CD8-positive, alpha-beta memory T cell (primary cell): ENCODE results near the gene ANKRD44. TPM values are rescaled to one million over a fixed set of nuclear protein-coding genes. Genes with fewer than 3 reads are reported as not detected.
A peak's percentile ranks its signal among the peaks of the same experiment; 100 is the strongest.

Experiments used
- CTCF ChIA-PET: fragments of 350-600 bp; sonication (Branson Sonifier 250); formaldehyde crosslinking; loops from one replicate; lab custom pipeline; 2021; ENCODE audit warnings: antibody characterized with exemption; lab: Charles Lee
- POLR2A ChIA-PET: fragments of 350-600 bp; sonication (Branson Sonifier 250); formaldehyde crosslinking; loops from one replicate; lab custom pipeline; 2021; ENCODE audit warnings: antibody characterized with exemption; lab: Charles Lee
- DNase-seq, 5 donors: peaks; one replicate each; pipeline versions ENCODE4 v3.0.0 to v3.0.0-alpha.2; 2020 to 2022; ENCODE audit warnings: mixed read lengths in 1 of 5
- H3K27ac ChIP-seq: one replicate; pipeline ENCODE4 v1.7.0; 2013; ENCODE audit warnings: low read depth, mild to moderate bottlenecking, low read length, moderate library complexity
- H3K27me3 ChIP-seq: 2 replicates; pipeline ENCODE4 v1.7.0; 2013; ENCODE audit warnings: low read length, mild to moderate bottlenecking; ENCODE audit not compliant: insufficient read depth, poor library complexity, severe bottlenecking
- H3K36me3 ChIP-seq: 2 replicates; pipeline ENCODE4 v1.7.0; 2013; ENCODE audit warnings: mild to moderate bottlenecking, low read length, moderate library complexity; ENCODE audit not compliant: insufficient read depth
- H3K4me1 ChIP-seq: 2 replicates; pipeline ENCODE4 v1.7.0; 2013; ENCODE audit warnings: mild to moderate bottlenecking, low read length, moderate library complexity; ENCODE audit not compliant: insufficient read depth
- H3K4me3 ChIP-seq: 2 replicates; pipeline ENCODE4 v1.7.0; 2013; ENCODE audit warnings: mild to moderate bottlenecking, low read length
- H3K9me3 ChIP-seq: 2 replicates; pipeline ENCODE4 v1.7.0; 2013; ENCODE audit warnings: mild to moderate bottlenecking, low read length
- H3K27ac Mint-ChIP-seq, 8 donors: one replicate each; pipeline ENCODE4 v1.8.0; 2020 to 2021; ENCODE audit warnings: mixed read lengths in 8 of 8, mild to moderate bottlenecking in 6 of 8, inconsistent platforms in 3 of 8, moderate library complexity in 3 of 8
- H3K27me3 Mint-ChIP-seq, 2 donors: one replicate each; pipeline ENCODE4 v1.8.0; 2020 to 2021; ENCODE audit warnings: mixed read lengths in 2 of 2, mild to moderate bottlenecking in 1 of 2, moderate library complexity in 1 of 2
- H3K36me3 Mint-ChIP-seq, 3 donors: one replicate each; pipeline ENCODE4 v1.8.0; 2020 to 2021; ENCODE audit warnings: mixed read lengths in 3 of 3, inconsistent platforms in 1 of 3, mild to moderate bottlenecking in 1 of 3
- H3K4me1 Mint-ChIP-seq, 3 donors: one replicate each; pipeline ENCODE4 v1.8.0; 2020 to 2021; ENCODE audit warnings: mixed read lengths in 3 of 3, inconsistent platforms in 1 of 3, mild to moderate bottlenecking in 1 of 3
- H3K4me3 Mint-ChIP-seq, 7 donors: one replicate each; pipeline ENCODE4 v1.8.0; 2020 to 2021; ENCODE audit warnings: mixed read lengths in 7 of 7, mild to moderate bottlenecking in 6 of 7, moderate library complexity in 4 of 7, inconsistent platforms in 2 of 7
- H3K9me3 Mint-ChIP-seq, 5 donors: one replicate each; pipeline ENCODE4 v1.8.0; 2020 to 2022; ENCODE audit warnings: mixed read lengths in 5 of 5, mild to moderate bottlenecking in 3 of 5, moderate library complexity in 2 of 5, inconsistent platforms in 1 of 5
- polyA plus RNA-seq: library from polyadenylated mRNA; unstranded; fragments of 300-500 nt; fragmentation: Illumina TruSeq; gene quantifications from one replicate; pipeline ENCODE4 v1.2.3, GENCODE V29; 2021
- total RNA-seq, 2 experiments: library from RNA; stranded (reverse); gene quantifications; one replicate each; pipeline ENCODE4 v1.2.3, GENCODE V29; 2021

The ANKRD44 gene
- total and polyA plus RNA-seq, 3 experiments from 2014 or later, result 90.1 to 150 (median 142) TPM

DNA sequence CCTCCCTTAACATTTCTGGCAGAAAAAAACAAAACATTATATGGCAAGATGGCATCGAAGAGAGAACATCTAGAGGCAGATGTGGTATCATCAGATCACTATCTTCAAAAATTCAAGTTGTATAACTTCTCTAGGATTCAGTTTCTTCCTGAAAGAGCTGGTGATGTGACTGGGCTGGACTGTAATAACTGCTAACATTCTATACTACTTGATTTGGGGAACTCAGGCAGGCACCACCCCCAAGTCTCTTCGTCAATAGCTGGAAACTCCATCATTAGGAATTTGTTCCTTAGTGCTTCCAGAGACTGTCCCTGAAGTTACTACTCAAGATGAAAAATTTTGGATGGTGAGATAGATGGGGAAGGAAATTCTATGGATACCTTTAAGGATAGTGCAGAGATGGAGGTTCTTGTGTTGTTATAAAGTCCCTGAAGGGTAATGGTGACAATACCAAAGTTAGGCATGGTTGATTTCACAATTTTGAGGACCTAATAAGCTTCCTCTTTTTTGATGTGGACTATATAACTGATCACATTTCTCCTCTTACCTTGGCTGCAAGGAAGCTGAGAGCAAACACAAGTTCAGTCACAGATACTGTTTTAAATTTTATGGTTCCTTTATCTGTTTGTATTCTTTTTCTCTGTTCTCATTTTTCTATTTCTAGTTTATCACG lies 324.9 kb downstream of the ANKRD44 start:
- H3K4me1 Mint-ChIP-seq, result peaks cover 25 to 28% (median 25%) of the 10 kb centered on the region in 3 donors
- peaks cover 10 to 45% (median 28%) of the 10 kb centered on the region in 3 donors for H3K36me3 Mint-ChIP-seq
- no peak overlapping the region for H3K27ac ChIP-seq
- H3K27ac Mint-ChIP-seq, result peak overlapping the region in 2 of 8 donors; percentile 19 to 73
- H3K27me3 Mint-ChIP-seq, result no peaks in the 10 kb centered on the region
- no peak overlapping the region for H3K4me3 Mint-ChIP-seq
- H3K27me3 ChIP-seq, result no peaks in the 10 kb centered on the region
- no peaks in the 10 kb centered on the region for H3K9me3 Mint-ChIP-seq
- ChIA-PET POLR2A (no interaction called here), CTCF (no interaction called here)
- peaks cover 6% of the 10 kb centered on the region for H3K36me3 ChIP-seq
- peaks cover 5% of the 10 kb centered on the region for H3K4me1 ChIP-seq
- H3K4me3 ChIP-seq, result no peak overlapping the region
- H3K9me3 ChIP-seq, result no peaks in the 10 kb centered on the region
- no peak for DNase-seq

- H3K27ac ChIP-seq, result no peak overlapping the region
- Mint-ChIP-seq H3K9me3 (no peaks in the 10 kb centered on the region), H3K36me3 (peaks cover 7 to 38% (median 21%) of the 10 kb centered on the region in 3 donors), H3K27me3 (no peaks in the 10 kb centered on the region), H3K4me1 (peaks cover 18 to 21% (median 18%) of the 10 kb centered on the region in 3 donors), H3K27ac (peak overlapping the region in 2 of 8 donors; percentile 31 to 61), H3K4me3 (no peak overlapping the region)
- DNase-seq, result no peak
- peaks cover 5% of the 10 kb centered on the region for H3K4me1 ChIP-seq
- POLR2A ChIA-PET, result no interaction called here
- H3K9me3 ChIP-seq, result no peaks in the 10 kb centered on the region
- CTCF ChIA-PET, result no interaction called here
- no peak overlapping the region for H3K4me3 ChIP-seq
- H3K36me3 ChIP-seq, result peaks cover 1% of the 10 kb centered on the region
- H3K27me3 ChIP-seq, result no peaks in the 10 kb centered on the region
Observed at GRCh38 chr2:196984903-196985302, 325.7 kb downstream of the ANKRD44 start.

DNA sequence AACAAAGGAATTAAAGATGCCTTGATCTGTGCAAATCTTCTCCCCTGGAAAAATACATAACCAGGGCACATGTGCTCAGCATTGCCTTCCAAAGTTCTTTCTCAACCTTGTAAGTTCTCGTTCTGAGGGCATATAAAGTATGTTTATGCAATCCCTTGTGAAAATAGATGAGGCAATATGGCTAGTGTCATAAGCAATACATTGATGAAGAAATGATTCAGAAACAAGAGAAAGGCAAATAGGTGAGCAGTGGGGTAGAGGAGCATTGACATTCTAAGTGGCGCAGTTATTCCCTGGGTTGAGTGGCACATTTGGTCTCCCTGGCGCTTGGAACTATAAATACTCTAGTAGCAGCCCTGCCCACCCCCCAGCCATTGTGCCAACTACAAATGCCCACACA lies 326.6 kb downstream of the ANKRD44 start:
- Histone ChIP-seq H3K27me3 (no peaks in the 10 kb centered on the region), H3K27ac (no peak overlapping the region), H3K36me3 (no peaks in the 10 kb centered on the region), H3K9me3 (no peaks in the 10 kb centered on the region), H3K4me1 (peaks cover 5% of the 10 kb centered on the region), H3K4me3 (no peak overlapping the region)
- POLR2A ChIA-PET, result no interaction called here
- no peak for DNase-seq
- peak overlapping the region in 2 of 8 donors; percentile 31 to 47 for H3K27ac Mint-ChIP-seq
- CTCF ChIA-PET, result no interaction called here
- H3K4me3 Mint-ChIP-seq, result no peak overlapping the region
- peaks cover 12 to 15% (median 14%) of the 10 kb centered on the region in 3 donors for H3K4me1 Mint-ChIP-seq
- H3K9me3 Mint-ChIP-seq, result no peaks in the 10 kb centered on the region
- no peaks in the 10 kb centered on the region for H3K27me3 Mint-ChIP-seq
- H3K36me3 Mint-ChIP-seq, result peaks cover 7 to 31% (median 21%) of the 10 kb centered on the region in 3 donors

GRCh38 chr2:196980473-196980872 lies 330.1 kb downstream of the ANKRD44 start:
- H3K27ac Mint-ChIP-seq, result no peak overlapping the region
- H3K4me3 Mint-ChIP-seq, result no peak overlapping the region
- peaks cover 0 to 4% (median 0%) of the 10 kb centered on the region in 3 donors for H3K4me1 Mint-ChIP-seq
- Histone ChIP-seq H3K27me3 (no peaks in the 10 kb centered on the region), H3K36me3 (no peaks in the 10 kb centered on the region), H3K4me1 (no peaks in the 10 kb centered on the region), H3K4me3 (no peak overlapping the region), H3K9me3 (no peaks in the 10 kb centered on the region), H3K27ac (no peak overlapping the region)
- peaks cover 3 to 5% (median 4%) of the 10 kb centered on the region in 3 donors for H3K36me3 Mint-ChIP-seq
- peaks cover 0 to 7% (median 0%) of the 10 kb centered on the region in 5 donors for H3K9me3 Mint-ChIP-seq
- ChIA-PET CTCF (interaction anchor here (0.8 to 1.0 kb wide), 2 partner anchors 9 kb away, joined by 3 read pairs; no protein-coding TSS in a partner anchor), POLR2A (interaction anchor here (0.6 kb wide), 1 partner anchor 457 kb away, joined by 4 read pairs; no protein-coding TSS in a partner anchor)
- no peak for DNase-seq
- no peaks in the 10 kb centered on the region for H3K27me3 Mint-ChIP-seq

- H3K36me3 ChIP-seq, result no peaks in the 10 kb centered on the region
- Mint-ChIP-seq H3K9me3 (peaks cover 0 to 7% (median 0%) of the 10 kb centered on the region in 5 donors), H3K27ac (peak overlapping the region in 1 of 8 donors; percentile 44), H3K4me1 (peaks cover 0 to 4% (median 0%) of the 10 kb centered on the region in 3 donors), H3K4me3 (no peak overlapping the region), H3K36me3 (peaks cover 0 to 3% (median 0%) of the 10 kb centered on the region in 3 donors), H3K27me3 (no peaks in the 10 kb centered on the region)
- ChIA-PET POLR2A (interaction anchor here (0.6 kb wide), 1 partner anchor 457 kb away, joined by 4 read pairs; no protein-coding TSS in a partner anchor), CTCF (interaction anchor here (0.8 to 1.0 kb wide), 2 partner anchors 8 to 10 kb away, joined by 3 read pairs; no protein-coding TSS in a partner anchor)
- no peak overlapping the region for H3K27ac ChIP-seq
- H3K27me3 ChIP-seq, result no peaks in the 10 kb centered on the region
- DNase-seq, result no peak
- no peaks in the 10 kb centered on the region for H3K4me1 ChIP-seq
- no peaks in the 10 kb centered on the region for H3K9me3 ChIP-seq
- no peak overlapping the region for H3K4me3 ChIP-seq
Observed at GRCh38 chr2:196980001-196980400, 330.6 kb downstream of the ANKRD44 start.

DNA sequence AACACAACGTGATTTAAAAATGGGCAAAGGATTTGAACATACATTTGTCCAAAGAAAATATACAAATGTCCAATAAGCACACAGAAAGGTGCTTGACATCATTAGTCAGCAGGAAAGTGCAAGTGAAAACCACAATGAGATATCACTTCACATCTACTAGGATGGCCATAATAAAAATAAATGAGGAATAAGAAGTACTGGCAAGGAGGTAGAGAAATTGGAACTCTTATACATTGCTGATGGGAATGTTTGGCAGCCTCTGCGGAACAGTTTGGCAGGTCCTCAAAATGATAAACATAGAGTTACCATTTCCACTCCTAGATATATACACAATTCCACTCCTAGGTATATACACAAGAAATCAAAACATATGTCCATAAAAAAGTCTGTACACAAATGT lies 333.1 kb downstream of the ANKRD44 start:
- POLR2A ChIA-PET, result no interaction called here
- no peaks in the 10 kb centered on the region for H3K36me3 Mint-ChIP-seq

GRCh38 chr2:196974970-196975369 lies 335.6 kb downstream of the ANKRD44 start:
- Mint-ChIP-seq H3K4me1 (no peaks in the 10 kb centered on the region), H3K27ac (no peak overlapping the region), H3K36me3 (no peaks in the 10 kb centered on the region), H3K4me3 (no peak overlapping the region), H3K27me3 (no peaks in the 10 kb centered on the region), H3K9me3 (peaks cover 0 to 7% (median 0%) of the 10 kb centered on the region in 5 donors)
- CTCF ChIA-PET, result no interaction called here
- H3K36me3 ChIP-seq, result no peaks in the 10 kb centered on the region
- H3K4me1 ChIP-seq, result no peaks in the 10 kb centered on the region
- no peaks in the 10 kb centered on the region for H3K9me3 ChIP-seq
- H3K27ac ChIP-seq, result no peak overlapping the region
- POLR2A ChIA-PET, result no interaction called here
- no peaks in the 10 kb centered on the region for H3K27me3 ChIP-seq
- no peak for DNase-seq
- H3K4me3 ChIP-seq, result no peak overlapping the region

More for the DNA sequence above, 333.1 kb downstream of the ANKRD44 start:
- H3K4me1 ChIP-seq, result no peaks in the 10 kb centered on the region
- Mint-ChIP-seq H3K27ac (no peak overlapping the region), H3K9me3 (peaks cover 0 to 7% (median 0%) of the 10 kb centered on the region in 5 donors), H3K4me3 (no peak overlapping the region), H3K27me3 (no peaks in the 10 kb centered on the region), H3K4me1 (peaks cover 0 to 4% (median 0%) of the 10 kb centered on the region in 3 donors)
- H3K27me3 ChIP-seq, result no peaks in the 10 kb centered on the region
- H3K9me3 ChIP-seq, result no peaks in the 10 kb centered on the region
- DNase-seq, result no peak
- no peak overlapping the region for H3K4me3 ChIP-seq
- no peak overlapping the region for H3K27ac ChIP-seq
- CTCF ChIA-PET, result no interaction called here
- no peaks in the 10 kb centered on the region for H3K36me3 ChIP-seq

- Histone ChIP-seq H3K4me1 (no peaks in the 10 kb centered on the region), H3K4me3 (no peak overlapping the region), H3K36me3 (no peaks in the 10 kb centered on the region), H3K27ac (no peak overlapping the region), H3K27me3 (no peaks in the 10 kb centered on the region), H3K9me3 (no peaks in the 10 kb centered on the region)
- Mint-ChIP-seq H3K36me3 (peaks cover 0 to 5% (median 3%) of the 10 kb centered on the region in 3 donors), H3K9me3 (no peaks in the 10 kb centered on the region), H3K27me3 (no peaks in the 10 kb centered on the region), H3K27ac (no peak overlapping the region), H3K4me1 (no peaks in the 10 kb centered on the region), H3K4me3 (no peak overlapping the region)
- DNase-seq, result no peak
- ChIA-PET CTCF (interaction anchor here (1.5 kb wide), 1 partner anchor 8 kb away, joined by 3 read pairs; no protein-coding TSS in a partner anchor), POLR2A (no interaction called here)
Observed at GRCh38 chr2:196971574-196972279, 338.9 kb downstream of the ANKRD44 start.
